ENCODE measurements around the gene GRN. TPM values are rescaled to one million over a fixed set of nuclear protein-coding genes. Genes with fewer than 3 reads are reported as not detected.
"Not testable (repeated sequence)": the region's sequence is repeated elsewhere in the genome, so short reads cannot be mapped to it uniquely, and the experiment has no call there.

Gene GRN
- total and polyA plus RNA-seq, 11 donors = 44.6 to 451 (median 185) TPM

DNA sequence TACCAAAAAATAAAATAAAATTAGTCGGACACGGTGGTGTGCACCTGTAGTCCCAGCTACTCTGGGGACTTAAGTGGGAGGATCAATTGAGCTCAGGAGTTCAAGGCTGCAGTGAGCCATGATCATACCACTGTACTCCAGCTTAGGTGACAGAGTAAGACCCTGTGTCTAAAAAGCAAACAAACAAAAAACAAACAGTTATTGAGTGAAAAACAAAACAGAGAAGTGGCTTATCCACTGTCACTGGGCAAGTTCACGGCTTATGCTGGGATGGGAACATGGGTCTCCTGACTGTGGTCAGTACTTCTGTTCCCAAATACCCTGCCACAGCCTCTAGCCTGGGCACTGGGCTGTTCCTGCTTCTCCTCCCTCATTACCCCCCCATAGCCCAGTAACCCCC is 9.5 kb upstream of the GRN start:
- peaks cover 0 to 45% (median 2%) of the 10 kb centered on the region in 12 donors for H3K4me1 ChIP-seq
- intact Hi-C loops (cut with DNase I) = no loop called here
- DNase-seq = no peak
- H3K9me3 ChIP-seq = no peaks in the 10 kb centered on the region
- no peaks in the 10 kb centered on the region for H3K36me3 ChIP-seq
- no peak for ATAC-seq
- H3K27me3 ChIP-seq = no peaks in the 10 kb centered on the region
- H3K27ac ChIP-seq = peak overlapping the region in 1 of 12 donors; percentile 52
- 71 to 77% (median 73%) methylated on average over 3 of the region's 3 CpGs for WGBS, 4 donors
- H3K4me3 ChIP-seq = no peak overlapping the region
- TF ChIP-seq, protein P1, sequence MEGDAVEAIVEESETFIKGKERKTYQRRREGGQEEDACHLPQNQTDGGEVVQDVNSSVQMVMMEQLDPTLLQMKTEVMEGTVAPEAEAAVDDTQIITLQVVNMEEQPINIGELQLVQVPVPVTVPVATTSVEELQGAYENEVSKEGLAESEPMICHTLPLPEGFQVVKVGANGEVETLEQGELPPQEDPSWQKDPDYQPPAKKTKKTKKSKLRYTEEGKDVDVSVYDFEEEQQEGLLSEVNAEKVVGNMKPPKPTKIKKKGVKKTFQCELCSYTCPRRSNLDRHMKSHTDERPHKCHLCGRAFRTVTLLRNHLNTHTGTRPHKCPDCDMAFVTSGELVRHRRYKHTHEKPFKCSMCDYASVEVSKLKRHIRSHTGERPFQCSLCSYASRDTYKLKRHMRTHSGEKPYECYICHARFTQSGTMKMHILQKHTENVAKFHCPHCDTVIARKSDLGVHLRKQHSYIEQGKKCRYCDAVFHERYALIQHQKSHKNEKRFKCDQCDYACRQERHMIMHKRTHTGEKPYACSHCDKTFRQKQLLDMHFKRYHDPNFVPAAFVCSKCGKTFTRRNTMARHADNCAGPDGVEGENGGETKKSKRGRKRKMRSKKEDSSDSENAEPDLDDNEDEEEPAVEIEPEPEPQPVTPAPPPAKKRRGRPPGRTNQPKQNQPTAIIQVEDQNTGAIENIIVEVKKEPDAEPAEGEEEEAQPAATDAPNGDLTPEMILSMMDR (IDR thresholded peaks at IDR 0.05) = no peak
- TF ChIP-seq POLR2A (IDR thresholded peaks at IDR 0.05) = no peak

GRCh38 chr17:44335968-44336367 is 9.1 kb upstream of the GRN start:
- no peak for DNase-seq
- no peak overlapping the region for H3K27ac ChIP-seq
- no peaks in the 10 kb centered on the region for H3K27me3 ChIP-seq
- no peaks in the 10 kb centered on the region for H3K9me3 ChIP-seq
- H3K4me3 ChIP-seq = no peak overlapping the region
- intact Hi-C loops (cut with DNase I) = no loop called here
- no peak for ATAC-seq
- TF ChIP-seq, protein P1 (IDR thresholded peaks at IDR 0.05) = no peak
- no peak for TF ChIP-seq POLR2A (IDR thresholded peaks at IDR 0.05)
- H3K36me3 ChIP-seq = no peaks in the 10 kb centered on the region
- H3K4me1 ChIP-seq = peaks cover 0 to 44% (median 2%) of the 10 kb centered on the region in 12 donors
- WGBS, 4 donors = 36 to 43% (median 39%) methylated on average over 5 of the region's 5 CpGs

GRCh38 chr17:44338702-44339101 is 6.4 kb upstream of the GRN start:
- Histone ChIP-seq H3K4me1 (peaks cover 0 to 23% (median 0%) of the 10 kb centered on the region in 12 donors), H3K4me3 (no peak overlapping the region), H3K9me3 (no peaks in the 10 kb centered on the region), H3K27me3 (no peaks in the 10 kb centered on the region), H3K27ac (peak overlapping the region in 1 of 12 donors; percentile 22), H3K36me3 (no peaks in the 10 kb centered on the region)
- peak in 3 of 4 donors; percentile 72 to 91 (median 83) for ATAC-seq
- peak in 2 of 5 donors; percentile 55 to 69 for DNase-seq
- intact Hi-C loops (cut with DNase I) = no loop called here
- 41 to 51% (median 46%) methylated on average over 6 of the region's 6 CpGs for WGBS, 4 donors
- TF ChIP-seq POLR2A (IDR thresholded peaks at IDR 0.05) = no peak
- TF ChIP-seq, protein P1 (IDR thresholded peaks at IDR 0.05) = no peak

DNA sequence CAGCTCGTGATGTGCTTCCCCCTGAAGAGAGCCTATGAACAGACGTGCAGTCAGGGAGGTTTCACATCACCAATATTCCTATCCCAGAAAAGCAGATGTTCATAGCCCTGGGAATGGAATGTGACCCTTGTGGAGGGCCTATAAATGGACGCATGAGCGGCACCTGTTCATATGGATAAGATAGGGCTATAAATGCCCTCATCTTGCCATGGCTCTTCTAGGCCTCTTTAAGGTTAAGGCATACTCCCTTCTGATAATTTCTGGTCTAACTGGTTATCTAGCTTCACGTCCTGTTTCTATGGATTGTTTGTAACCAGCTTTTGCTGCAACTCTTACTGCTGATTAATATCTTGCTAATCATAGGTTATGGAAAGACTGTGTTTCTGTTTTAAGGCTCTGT is 4.5 kb upstream of the GRN start:
- DNase-seq; H3K27ac ChIP-seq; H3K27me3 ChIP-seq; H3K36me3 ChIP-seq; ATAC-seq; H3K4me3 ChIP-seq; H3K9me3 ChIP-seq; intact Hi-C loops (cut with DNase I): not testable (repeated sequence)
- 57 to 67% (median 64%) methylated on average over 5 of the region's 5 CpGs for WGBS, 4 donors
- H3K4me1 ChIP-seq = peaks cover 0 to 19% (median 6%) of the 10 kb centered on the region in 12 donors
